Adipocyte (in vitro differentiated cells): ENCODE data around the gene AFF3.

Source experiments
- DNase-seq: peaks from one replicate; pipeline ENCODE4 v3.0.0-alpha.2; 2015; ENCODE audit warnings: low read depth
- H3K27me3 ChIP-seq: replicated peaks from 2 replicates; pipeline ENCODE4 v1.7.0; 2013; ENCODE audit warnings: mild to moderate bottlenecking, low read length, moderate library complexity; ENCODE audit not compliant: control insufficient read depth, insufficient read depth
- H3K36me3 ChIP-seq: 2 replicates; pipeline ENCODE4 v1.7.0; 2013; ENCODE audit warnings: low read length, mild to moderate bottlenecking, moderate library complexity; ENCODE audit not compliant: control insufficient read depth, insufficient read depth, severe bottlenecking
- H3K4me1 ChIP-seq: 2 replicates; pipeline ENCODE4 v1.7.0; 2013; ENCODE audit warnings: mild to moderate bottlenecking, low read length, moderate library complexity; ENCODE audit not compliant: control insufficient read depth, insufficient read depth
- H3K4me3 ChIP-seq: 2 replicates; pipeline ENCODE4 v1.7.0; 2013; ENCODE audit warnings: mild to moderate bottlenecking, low read length, moderate library complexity
- H3K9ac ChIP-seq: 2 replicates; pipeline ENCODE4 v1.7.0; 2013; ENCODE audit warnings: mild to moderate bottlenecking, low read length, moderate library complexity
- H3K9me3 ChIP-seq: 2 replicates; pipeline ENCODE4 v1.7.0; 2013; ENCODE audit warnings: mild to moderate bottlenecking, low read length, moderate library complexity; ENCODE audit not compliant: control insufficient read depth

AFF3 gene

GRCh38 chr2:99811544-99811943, 330.8 kb downstream of the AFF3 start:
- peaks cover 9% of the 10 kb centered on the region for H3K9me3 ChIP-seq

GRCh38 chr2:99810225-99810624, 332.2 kb downstream of the AFF3 start:
- DNase-seq, result no peak
- Histone ChIP-seq H3K9ac (no peak overlapping the region), H3K27me3 (peaks cover 22% of the 10 kb centered on the region), H3K4me3 (no peak overlapping the region), H3K36me3 (no peaks in the 10 kb centered on the region), H3K9me3 (peaks cover under 1% of the 10 kb centered on the region), H3K4me1 (no peaks in the 10 kb centered on the region)

More at GRCh38 chr2:99811544-99811943, 330.8 kb downstream of the AFF3 start:
- Histone ChIP-seq H3K4me3 (no peak overlapping the region), H3K36me3 (no peaks in the 10 kb centered on the region), H3K9ac (no peak overlapping the region), H3K4me1 (no peaks in the 10 kb centered on the region), H3K27me3 (peaks cover 26% of the 10 kb centered on the region)
- peak; percentile 81 for DNase-seq

- Histone ChIP-seq H3K4me1 (no peaks in the 10 kb centered on the region), H3K9ac (no peak overlapping the region), H3K4me3 (no peak overlapping the region), H3K27me3 (peaks cover 22% of the 10 kb centered on the region), H3K36me3 (no peaks in the 10 kb centered on the region), H3K9me3 (no peaks in the 10 kb centered on the region)
- no peak for DNase-seq
Observed at GRCh38 chr2:99809259-99809900, 333.0 kb downstream of the AFF3 start.

GRCh38 chr2:99808361-99809200, 333.8 kb downstream of the AFF3 start:
- Histone ChIP-seq H3K9ac (no peak overlapping the region), H3K4me3 (no peak overlapping the region), H3K27me3 (peaks cover 22% of the 10 kb centered on the region), H3K4me1 (no peaks in the 10 kb centered on the region), H3K9me3 (peaks cover 3% of the 10 kb centered on the region), H3K36me3 (no peaks in the 10 kb centered on the region)
- DNase-seq, result no peak

GRCh38 chr2:99806758-99807157, 335.6 kb downstream of the AFF3 start:
- no peak overlapping the region for H3K4me3 ChIP-seq
- H3K9ac ChIP-seq, result no peak overlapping the region
- peaks cover 19% of the 10 kb centered on the region for H3K27me3 ChIP-seq
- peaks cover 5% of the 10 kb centered on the region for H3K9me3 ChIP-seq
- no peaks in the 10 kb centered on the region for H3K36me3 ChIP-seq
- peak; percentile 78 for DNase-seq
- no peaks in the 10 kb centered on the region for H3K4me1 ChIP-seq

GRCh38 chr2:99805930-99806476, 336.4 kb downstream of the AFF3 start:
- DNase-seq, result peak; percentile 29
- Histone ChIP-seq H3K9me3 (peaks cover 5% of the 10 kb centered on the region), H3K4me1 (no peaks in the 10 kb centered on the region)

GRCh38 chr2:99803846-99804245, 338.5 kb downstream of the AFF3 start:
- H3K4me1 ChIP-seq, result no peaks in the 10 kb centered on the region
- H3K9ac ChIP-seq, result no peak overlapping the region
- peaks cover 1% of the 10 kb centered on the region for H3K27me3 ChIP-seq

More at GRCh38 chr2:99805930-99806476, 336.4 kb downstream of the AFF3 start:
- Histone ChIP-seq H3K4me3 (no peak overlapping the region), H3K27me3 (peaks cover 15% of the 10 kb centered on the region), H3K9ac (no peak overlapping the region), H3K36me3 (no peaks in the 10 kb centered on the region)

GRCh38 chr2:99802734-99803133, 339.7 kb downstream of the AFF3 start:
- Histone ChIP-seq H3K27me3 (no peaks in the 10 kb centered on the region), H3K9me3 (peaks cover 10% of the 10 kb centered on the region), H3K36me3 (no peaks in the 10 kb centered on the region), H3K4me3 (no peak overlapping the region), H3K4me1 (no peaks in the 10 kb centered on the region), H3K9ac (no peak overlapping the region)
- DNase-seq, result no peak

More at GRCh38 chr2:99803846-99804245, 338.5 kb downstream of the AFF3 start:
- peaks cover 5% of the 10 kb centered on the region for H3K9me3 ChIP-seq
- H3K36me3 ChIP-seq, result no peaks in the 10 kb centered on the region
- H3K4me3 ChIP-seq, result no peak overlapping the region
- peak; percentile 46 for DNase-seq

- Histone ChIP-seq H3K27me3 (no peaks in the 10 kb centered on the region), H3K4me3 (no peak overlapping the region), H3K9me3 (peaks cover 23% of the 10 kb centered on the region), H3K36me3 (no peaks in the 10 kb centered on the region), H3K9ac (no peak overlapping the region), H3K4me1 (no peaks in the 10 kb centered on the region)
- no peak for DNase-seq
Observed at GRCh38 chr2:99801327-99801901, 341.0 kb downstream of the AFF3 start.

GRCh38 chr2:99797475-99797874, 344.9 kb downstream of the AFF3 start:
- Histone ChIP-seq H3K4me3 (no peak overlapping the region), H3K36me3 (no peaks in the 10 kb centered on the region), H3K9ac (no peak overlapping the region), H3K27me3 (no peaks in the 10 kb centered on the region), H3K4me1 (no peaks in the 10 kb centered on the region), H3K9me3 (peaks cover 21% of the 10 kb centered on the region)
- no peak for DNase-seq

- H3K9me3 ChIP-seq, result peaks cover 21% of the 10 kb centered on the region
- DNase-seq, result no peak
- no peaks in the 10 kb centered on the region for H3K4me1 ChIP-seq
- no peak overlapping the region for H3K9ac ChIP-seq
- no peak overlapping the region for H3K4me3 ChIP-seq
- H3K36me3 ChIP-seq, result no peaks in the 10 kb centered on the region
- no peaks in the 10 kb centered on the region for H3K27me3 ChIP-seq
Observed at GRCh38 chr2:99794414-99794813, 348.0 kb downstream of the AFF3 start.
